HG02981 (cell line): ENCODE data around the gene TMEM74B.

Experiments
- ATAC-seq: cut with Tn5 transposase; IDR thresholded peaks from one replicate; pipeline ENCODE4 v1.9.1; 2021; ENCODE audit warnings: mild to moderate bottlenecking, moderate library complexity; ENCODE audit not compliant: unreplicated experiment

The TMEM74B gene

GRCh38 chr20:1183153-1183552, 1.6 kb downstream of the TMEM74B start:
- no peak for ATAC-seq

DNA sequence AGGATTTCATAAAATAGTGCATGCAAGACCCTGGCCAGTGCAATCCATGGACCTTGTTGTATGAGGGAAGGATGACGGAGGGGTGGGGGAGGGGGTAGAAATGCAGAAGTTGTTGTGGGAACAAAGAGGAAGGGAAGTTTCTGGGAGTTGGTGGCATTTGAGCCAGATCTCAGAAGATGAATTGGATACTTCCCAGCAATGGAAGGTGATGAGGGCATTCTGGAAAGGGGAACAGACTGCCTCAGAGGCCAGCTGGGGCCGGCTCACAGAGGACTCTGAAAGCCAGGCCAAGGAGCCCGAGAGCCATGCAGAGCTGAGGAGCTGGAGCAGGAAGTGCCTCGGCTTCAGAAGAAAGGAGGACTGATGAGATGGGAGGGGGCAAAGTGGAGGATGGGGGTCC, 2.7 kb downstream of the TMEM74B start:
- ATAC-seq, result no peak

- no peak for ATAC-seq
Observed at GRCh38 chr20:1180949-1181348, 3.8 kb downstream of the TMEM74B start.

- no peak for ATAC-seq
Observed at GRCh38 chr20:1178623-1179022, 6.2 kb downstream of the TMEM74B start.

GRCh38 chr20:1178103-1178502, 6.7 kb downstream of the TMEM74B start:
- no peak for ATAC-seq

DNA sequence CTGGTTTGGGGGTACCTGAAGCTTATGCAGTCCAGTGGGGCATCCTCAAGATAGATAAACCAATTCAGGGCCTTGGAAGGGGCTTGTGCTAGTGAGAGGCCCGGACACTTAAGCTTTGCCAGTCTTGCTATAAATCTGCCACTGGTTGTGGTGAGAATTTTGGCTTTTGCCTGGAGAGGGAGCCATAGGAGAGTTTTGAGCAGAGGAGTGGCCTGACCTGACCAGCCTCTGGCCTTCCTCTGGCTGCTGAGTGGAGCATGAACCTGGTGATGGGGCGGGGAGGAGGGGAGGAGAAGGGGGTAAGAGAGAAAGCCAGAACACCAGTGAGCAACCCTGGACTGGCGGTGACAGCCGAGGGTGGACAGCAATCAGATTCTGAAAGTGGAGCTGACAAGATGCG, 7.1 kb downstream of the TMEM74B start:
- ATAC-seq, result no peak

DNA sequence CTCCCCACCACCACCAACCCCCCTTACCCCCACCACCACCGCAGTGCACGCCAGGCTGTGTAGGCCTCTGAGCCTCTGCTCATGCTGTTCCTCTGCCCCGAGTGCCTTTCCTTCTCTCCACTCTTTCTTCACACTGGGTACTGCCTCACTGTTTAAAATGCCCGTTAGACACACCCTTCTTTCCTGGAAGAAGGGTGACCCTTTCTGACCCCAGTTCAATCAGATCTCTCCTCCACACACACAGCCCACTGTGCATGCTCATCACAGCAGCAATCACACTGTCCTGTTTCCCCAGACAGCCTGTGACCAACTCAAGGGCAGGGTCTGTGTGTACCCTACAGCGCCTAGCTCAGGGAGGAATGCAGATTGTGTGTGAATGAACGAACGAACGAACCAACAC, 10.0 kb downstream of the TMEM74B start:
- no peak for ATAC-seq

DNA sequence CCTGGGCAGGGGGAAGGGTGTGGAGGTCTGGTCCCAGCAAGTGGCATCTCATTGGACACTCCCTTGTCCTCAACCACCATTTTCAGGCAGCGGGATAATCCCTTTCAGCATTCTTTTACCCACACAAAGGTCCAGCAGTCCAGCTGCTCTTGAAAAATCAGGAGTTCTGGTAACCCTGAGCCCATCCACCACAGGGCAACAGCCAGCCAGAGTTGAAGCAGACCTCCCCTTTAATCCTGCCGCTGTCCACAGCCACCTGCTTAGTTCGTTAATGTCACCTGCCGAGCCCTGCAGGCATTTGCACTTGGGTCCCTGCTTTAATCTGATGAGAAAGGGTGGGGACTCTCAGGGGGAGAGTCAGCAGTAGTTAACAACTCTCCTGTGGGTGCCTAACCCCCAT, 11.1 kb downstream of the TMEM74B start:
- ATAC-seq, result no peak

GRCh38 chr20:1171461-1172093, 13.2 kb downstream of the TMEM74B start:
- ATAC-seq, result no peak

DNA sequence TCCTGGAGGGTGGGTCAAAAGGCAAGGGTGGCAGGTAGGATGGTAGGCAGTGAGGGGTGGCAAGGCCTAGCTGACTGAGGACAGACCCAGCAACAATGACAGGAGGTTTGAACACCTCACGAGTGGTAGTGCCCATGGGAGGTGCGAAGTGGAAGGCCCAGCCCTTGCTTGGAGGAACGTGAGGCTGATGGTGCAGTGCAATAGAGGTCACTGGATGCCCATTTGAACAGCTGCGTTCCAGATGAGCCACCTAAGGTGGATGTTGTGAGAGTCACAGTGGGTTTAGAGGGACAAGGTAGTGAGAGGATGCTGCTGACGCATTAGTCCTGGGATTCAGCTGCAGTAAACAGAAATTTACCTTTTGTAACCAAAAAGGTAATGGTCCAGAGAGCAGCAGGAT, 15.6 kb downstream of the TMEM74B start:
- no peak for ATAC-seq

DNA sequence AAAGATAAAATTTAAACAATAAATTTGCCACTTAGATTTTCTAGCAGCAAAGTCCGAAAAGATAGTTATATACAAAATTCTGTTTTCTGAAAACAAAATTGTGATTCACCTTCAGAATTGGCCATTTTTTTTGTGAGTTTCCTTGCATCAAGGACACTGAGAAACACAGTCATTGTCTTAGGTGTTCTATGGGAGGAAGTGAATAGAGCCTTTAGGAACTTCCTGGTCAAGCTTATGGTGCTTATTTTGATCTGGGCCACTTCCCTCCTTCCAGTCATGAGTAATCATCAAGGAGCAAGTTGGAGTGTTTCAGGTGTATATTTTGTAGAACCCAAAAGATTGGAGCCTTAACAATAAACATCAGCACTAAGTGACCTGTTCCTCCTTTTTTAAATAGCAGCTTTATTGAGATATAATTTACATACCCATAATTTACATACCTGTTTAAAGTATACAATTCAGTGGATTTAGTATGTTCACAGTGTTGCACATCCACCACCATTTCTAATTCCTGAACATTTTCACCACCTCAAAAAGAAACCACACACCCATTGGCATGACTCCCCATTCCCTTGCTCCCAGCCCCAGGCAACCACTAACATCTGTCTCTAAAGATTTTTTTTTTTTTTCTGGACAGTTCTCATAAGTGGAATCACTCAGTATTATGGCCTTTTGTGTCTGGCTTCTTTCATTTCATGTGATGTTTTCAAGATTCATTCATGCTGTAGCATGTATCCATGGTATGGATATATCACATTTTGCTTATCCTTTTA, 17.6 kb downstream of the TMEM74B start:
- no peak for ATAC-seq

DNA sequence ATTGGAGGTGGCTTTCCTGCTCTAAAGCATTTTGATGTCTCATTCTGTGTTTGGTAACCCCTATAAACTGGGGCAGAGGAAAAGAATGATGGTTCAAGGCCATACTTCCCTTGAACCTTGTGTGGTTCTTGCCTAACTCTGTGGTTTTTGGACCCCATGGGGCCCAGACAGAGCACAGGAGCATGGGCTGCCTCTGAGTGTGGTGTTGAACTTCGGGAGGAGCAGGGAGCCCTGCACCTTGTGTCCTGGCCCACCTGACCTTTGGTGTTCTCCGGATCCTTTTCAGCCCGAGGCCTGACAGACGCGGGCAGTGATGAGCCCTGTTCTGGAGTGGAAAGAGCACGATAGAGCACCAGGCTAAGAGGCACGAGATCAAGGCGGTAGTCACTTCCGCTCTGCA, 18.8 kb downstream of the TMEM74B start:
- no peak for ATAC-seq

GRCh38 chr20:1165521-1165920, 19.3 kb downstream of the TMEM74B start:
- no peak for ATAC-seq

DNA sequence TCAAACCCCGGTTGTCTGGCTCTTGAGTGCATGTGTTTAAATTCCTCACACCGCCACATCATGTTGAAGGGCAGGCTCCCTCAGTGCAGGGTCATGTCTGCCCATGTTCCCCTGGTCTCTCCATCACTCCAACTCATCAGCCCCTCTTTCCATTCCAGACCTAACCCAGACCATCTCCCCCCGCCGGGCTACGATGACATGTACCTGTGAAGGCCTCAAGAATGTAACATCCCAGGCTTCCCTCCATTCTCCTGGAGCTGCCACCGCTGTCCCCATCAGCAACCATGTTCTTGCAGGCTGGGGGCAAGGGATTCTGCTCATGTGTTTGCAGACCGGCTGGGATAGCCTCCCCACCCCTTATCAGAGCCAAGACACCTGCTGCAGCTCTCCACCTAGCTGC, 19.9 kb downstream of the TMEM74B start:
- no peak for ATAC-seq

DNA sequence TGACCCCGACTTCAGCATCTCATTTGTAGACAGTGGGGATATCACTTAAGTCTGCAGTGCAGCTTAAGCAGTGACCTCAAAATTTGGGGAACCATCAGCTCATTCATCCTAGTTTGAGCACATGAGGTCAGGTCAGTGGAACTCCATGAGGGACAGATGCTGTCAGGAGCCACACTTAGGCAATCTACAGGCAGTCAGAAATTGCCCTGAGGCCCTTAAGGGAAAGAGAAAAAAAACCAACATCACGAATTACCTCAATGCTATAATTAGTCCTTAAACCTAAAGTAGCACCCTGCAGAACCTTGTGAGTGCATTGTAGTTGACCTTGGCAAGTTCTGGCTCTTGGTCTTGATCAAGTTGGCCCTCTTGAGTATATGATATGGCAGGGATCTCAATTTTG, 21.1 kb downstream of the TMEM74B start:
- no peak for ATAC-seq

DNA sequence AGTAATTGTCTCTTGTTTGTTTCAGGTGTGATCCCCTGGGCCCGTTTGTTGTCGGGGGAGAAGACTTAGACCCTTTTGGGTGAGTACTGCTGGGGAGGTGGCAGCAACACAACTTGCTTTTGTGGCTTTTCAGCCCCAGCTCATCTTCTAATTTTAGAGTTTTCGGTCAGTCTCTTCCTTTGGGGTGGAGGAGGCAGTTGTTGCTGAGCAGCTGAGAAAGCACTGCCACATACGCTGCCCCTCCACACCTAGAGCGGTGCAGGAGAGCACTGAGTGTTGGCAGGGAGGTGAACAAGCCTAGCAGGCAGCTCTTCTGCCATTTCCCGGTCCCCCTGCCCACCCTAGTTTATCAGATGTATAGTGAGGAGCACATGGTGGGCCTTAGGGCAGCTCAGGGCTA, 21.7 kb downstream of the TMEM74B start:
- ATAC-seq, result no peak

DNA sequence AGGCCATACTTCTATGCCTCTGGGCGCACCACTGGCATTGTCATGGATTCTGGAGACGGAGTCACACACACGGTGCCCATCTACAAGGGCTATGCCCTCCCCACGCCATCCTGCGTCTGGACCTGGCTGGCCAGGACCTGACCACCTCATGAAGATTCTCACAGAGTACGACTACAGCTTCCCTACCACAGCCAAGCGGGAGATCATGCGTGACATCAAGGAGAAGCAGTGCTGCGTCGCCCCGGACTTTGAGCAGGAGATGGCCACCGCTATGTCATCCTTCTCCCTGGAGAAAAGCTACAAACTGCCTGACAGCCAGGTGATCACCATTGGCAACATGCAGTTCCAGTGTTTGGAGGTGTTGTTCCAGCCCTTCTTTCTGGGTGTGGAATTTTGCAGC, 23.8 kb downstream of the TMEM74B start:
- ATAC-seq, result no peak

GRCh38 chr20:1160496-1160895, 24.3 kb downstream of the TMEM74B start:
- no peak for ATAC-seq

DNA sequence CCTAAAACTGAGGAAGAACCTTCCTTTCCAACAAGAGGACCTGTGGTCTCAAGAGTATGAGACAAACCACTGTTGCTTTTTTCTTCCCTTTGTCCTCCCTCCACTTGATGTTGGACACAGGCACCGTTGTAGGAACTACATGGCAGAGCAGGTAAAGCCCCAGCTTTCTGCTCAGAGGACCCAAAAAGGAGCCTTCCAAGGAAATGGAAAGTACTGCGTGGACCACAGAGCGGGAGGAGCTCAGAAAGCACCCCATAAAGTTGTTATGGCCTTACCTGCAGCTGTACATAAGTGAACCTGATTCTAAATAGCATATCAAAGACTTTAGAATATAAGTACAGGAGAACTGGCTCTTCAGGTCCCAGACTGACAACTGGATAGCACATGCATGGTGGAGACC, 29.4 kb downstream of the TMEM74B start:
- ATAC-seq, result no peak

GRCh38 chr20:1154691-1155090, 30.1 kb downstream of the TMEM74B start:
- ATAC-seq, result no peak

- ATAC-seq, result no peak
Observed at GRCh38 chr20:1154226-1154625, 30.6 kb downstream of the TMEM74B start.

GRCh38 chr20:1150968-1151367, 33.8 kb downstream of the TMEM74B start:
- no peak for ATAC-seq

GRCh38 chr20:1150218-1150617, 34.6 kb downstream of the TMEM74B start:
- ATAC-seq, result no peak
